GM12864 (cell line): ENCODE measurements around the gene PRODH2.
A peak's percentile ranks its signal among the peaks of the same experiment; 100 is the strongest.

ENCODE experiments used
- DNase-seq: peaks from one replicate; pipeline ENCODE4 v3.0.0-alpha.2; 2011; ENCODE audit warnings: low read depth
- H3K4me3 ChIP-seq: 2 replicates; pipeline ENCODE4 v1.5.1; 2011; ENCODE audit warnings: mild to moderate bottlenecking, low read depth, low read length, control low read depth
- CTCF ChIP-seq: IDR thresholded peaks from 2 replicates; pipeline ENCODE4 v1.5.1; 2011; ENCODE audit warnings: low read depth, mild to moderate bottlenecking, moderate library complexity, low read length, control low read depth, inconsistent platforms; ENCODE audit errors: missing control alignments

Gene PRODH2

GRCh38 chr19:35760711-35761349, 51.8 kb downstream of the PRODH2 start:
- no peak overlapping the region for H3K4me3 ChIP-seq
- DNase-seq = no peak
- TF ChIP-seq CTCF = no peak

- no peak for DNase-seq
- no peak for TF ChIP-seq CTCF
- no peak overlapping the region for H3K4me3 ChIP-seq
These were observed 52.9 kb downstream of the PRODH2 start for GRCh38 chr19:35759697-35760096.

- TF ChIP-seq CTCF = no peak
- peak within 1 kb of the TSS; percentile 94 for H3K4me3 ChIP-seq
- peak; percentile 100 for DNase-seq
These were observed 54.7 kb downstream of the PRODH2 start, which contains the start of gene PROSER3 for GRCh38 chr19:35757749-35758608. PROSER3 (plus strand) TSS chr19:35758176; CDS start chr19:35758216, 40 bp downstream.

GRCh38 chr19:35757231-35757748, 55.4 kb downstream of the PRODH2 start:
- DNase-seq = no peak
- no peak for TF ChIP-seq CTCF
- peak overlapping the region; percentile 68 for H3K4me3 ChIP-seq

GRCh38 chr19:35756377-35757230, 56.0 kb downstream of the PRODH2 start, which contains the start of gene HSPB6:
HSPB6 (minus strand) TSS chr19:35757029; CDS start chr19:35757008, 21 bp downstream.
- TF ChIP-seq CTCF = no peak
- no peak for DNase-seq
- H3K4me3 ChIP-seq = peak within 1 kb of the TSS; percentile 68

GRCh38 chr19:35755550-35756376, 56.9 kb downstream of the PRODH2 start:
- TF ChIP-seq CTCF = no peak
- H3K4me3 ChIP-seq = no peak overlapping the region
- no peak for DNase-seq
